Anterior cingulate cortex (tissue), 58 donors: ENCODE results near the gene PCP2.
A peak's percentile ranks its signal among the peaks of the same experiment; 100 is the strongest.

Experiments used
- DNase-seq, 58 donors: peaks; one replicate each; lab custom pipeline; 2025; lab: John Stamatoyannopoulos, UW

Gene PCP2

GRCh38 chr19:7641290-7642276, 8.1 kb upstream of the PCP2 start:
- DNase-seq, result no peak

DNA sequence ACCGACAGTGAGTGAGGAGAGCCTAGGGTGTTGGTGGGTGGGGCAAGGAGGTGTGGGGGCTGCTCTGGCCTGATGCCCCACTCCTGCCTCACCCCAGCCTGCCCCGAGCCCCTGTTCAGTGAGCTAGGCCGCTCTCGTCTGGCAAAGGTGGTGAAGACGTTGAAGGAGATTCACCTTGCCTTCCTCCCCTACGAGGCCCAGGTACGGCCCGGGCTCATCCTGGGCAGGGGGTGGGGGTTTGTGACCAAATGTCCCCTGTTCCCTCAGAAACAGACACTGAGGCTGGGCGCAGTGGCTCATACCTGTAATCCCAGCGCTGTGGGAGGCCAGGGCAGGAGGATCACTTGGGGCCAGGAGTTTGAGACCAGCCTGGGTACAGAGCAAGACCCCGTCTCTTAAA, 7.3 kb upstream of the PCP2 start:
- DNase-seq, result no peak

GRCh38 chr19:7639863-7640348, 6.4 kb upstream of the PCP2 start:
- no peak for DNase-seq

- no peak for DNase-seq
Measured at GRCh38 chr19:7638802-7639465, 5.4 kb upstream of the PCP2 start.

- peak in 2 of 58 donors; percentile 10 for DNase-seq
Measured at GRCh38 chr19:7637374-7638256, 4.1 kb upstream of the PCP2 start.

DNA sequence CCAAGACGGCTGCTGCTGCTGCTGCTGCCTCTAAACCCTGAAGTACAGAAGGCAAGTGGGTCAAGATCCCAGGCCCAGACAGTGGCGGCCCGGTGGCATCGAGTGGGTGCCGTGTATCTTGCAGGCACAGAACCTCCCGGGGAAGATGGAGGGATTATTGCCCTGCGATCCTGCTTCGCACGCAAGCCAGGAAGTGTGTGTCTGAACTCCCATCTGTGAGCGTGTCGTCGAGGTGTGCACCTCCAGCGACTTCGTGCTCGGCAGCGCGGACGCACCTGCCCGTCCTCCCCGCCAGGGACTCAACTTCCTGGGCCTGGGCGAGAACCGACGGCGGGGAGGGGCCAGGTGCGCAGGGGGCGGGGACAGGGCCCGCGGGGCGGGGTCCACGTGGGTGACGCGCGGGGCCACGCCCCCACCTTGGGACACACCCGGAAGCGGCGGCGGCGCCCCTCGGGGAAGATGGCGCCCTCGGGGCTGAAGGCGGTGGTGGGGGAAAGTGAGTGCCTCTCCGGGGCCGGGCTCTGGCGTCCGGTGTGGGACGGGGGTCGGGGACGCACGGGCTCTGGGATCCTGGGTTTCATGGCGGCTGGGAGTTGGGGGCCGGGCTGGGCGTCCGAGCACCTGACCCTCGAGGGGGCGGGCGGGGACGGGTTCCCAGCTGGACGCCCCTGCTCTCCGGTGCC, 3.3 kb upstream of the PCP2 start, which contains the start of gene STXBP2:
STXBP2 (plus strand) TSS at position 420 of the 683 bp plus-strand sequence; CDS start at position 460, 40 bp downstream.
- DNase-seq, result peak in 2 of 58 donors; percentile 11 to 30

GRCh38 chr19:7636317-7636690, 2.8 kb upstream of the PCP2 start:
- no peak for DNase-seq

DNA sequence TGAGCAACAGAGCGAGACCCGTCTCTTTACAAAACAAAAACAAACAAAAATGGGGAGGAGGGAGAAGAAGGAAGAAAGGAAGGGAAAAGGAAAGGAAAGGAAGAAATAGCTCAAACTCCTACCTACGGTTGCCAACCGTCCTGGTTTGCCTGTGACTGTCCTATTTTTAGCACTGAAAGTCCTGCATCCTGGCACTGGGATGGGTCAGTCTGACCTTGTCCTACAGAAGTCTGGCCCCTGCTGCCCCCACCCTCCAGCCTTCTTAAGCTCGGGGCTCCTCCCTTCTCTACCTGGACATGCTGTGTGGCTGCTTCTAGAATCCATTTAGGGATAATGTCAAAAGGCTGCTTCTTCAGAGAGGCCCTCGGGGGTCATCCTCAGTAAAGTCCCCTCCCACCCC, 2.2 kb upstream of the PCP2 start:
- DNase-seq, result no peak

DNA sequence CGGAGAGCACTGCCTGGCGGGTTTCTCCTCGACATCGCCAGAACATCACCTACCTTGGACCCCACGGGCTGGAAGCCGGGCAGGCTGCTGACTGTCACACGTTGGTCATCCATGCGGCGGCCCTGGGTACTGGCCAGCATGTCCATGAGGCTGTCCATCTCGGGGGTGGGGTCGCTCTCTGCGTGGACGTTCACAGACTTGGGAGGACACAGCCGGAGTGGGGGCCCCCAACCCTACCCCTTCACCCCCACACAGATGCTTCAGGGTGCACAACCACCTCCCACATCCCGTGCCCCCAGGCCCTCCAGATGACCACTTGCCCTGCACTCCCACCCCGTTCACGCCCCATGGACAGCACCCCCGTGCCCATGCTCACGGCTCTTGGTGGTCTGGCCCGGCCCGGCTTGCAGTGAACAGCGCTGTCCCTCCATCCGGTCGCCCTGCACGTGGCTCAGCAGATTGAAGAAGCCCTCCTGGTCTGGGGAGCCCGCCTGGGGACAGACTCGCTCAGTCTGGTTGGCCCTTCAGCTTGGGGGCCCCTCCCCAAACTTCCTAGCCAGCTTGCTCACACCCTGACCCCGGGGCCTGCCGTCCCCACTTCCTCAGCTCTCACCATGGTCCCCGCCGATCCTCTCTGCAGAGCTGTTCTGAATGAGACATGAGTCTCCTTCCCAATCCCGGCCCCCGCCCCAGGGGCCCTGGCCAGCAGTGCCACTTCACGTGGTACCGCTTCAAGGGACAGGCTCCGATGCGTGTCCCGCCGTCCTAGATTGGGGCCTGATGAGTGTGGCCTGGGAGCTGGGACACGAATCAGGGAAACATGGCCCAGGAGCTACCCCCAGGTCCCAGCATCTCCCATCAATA, 947 bp downstream of the PCP2 start:
- DNase-seq, result no peak

DNA sequence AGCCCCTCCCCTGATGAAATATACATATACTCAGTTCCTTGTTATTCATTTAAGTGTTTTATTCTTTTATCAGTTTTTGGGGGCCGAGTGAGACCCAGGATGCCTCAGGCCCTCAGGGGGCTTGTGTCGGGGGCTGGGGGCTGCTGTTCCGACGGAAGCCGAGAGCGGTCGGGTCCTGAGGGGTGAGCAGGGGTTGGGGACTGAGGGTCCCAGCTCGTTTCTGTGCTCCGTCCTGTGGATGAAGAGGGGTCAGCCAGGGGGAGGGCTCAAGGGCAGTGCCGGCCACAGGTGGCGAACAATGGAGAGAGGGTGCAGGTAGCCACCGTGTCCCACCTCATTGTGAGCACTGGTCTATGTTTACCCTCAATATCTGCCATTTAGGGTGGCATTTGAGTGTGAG, 1.9 kb downstream of the PCP2 start:
- no peak for DNase-seq

GRCh38 chr19:7629347-7630054, 4.0 kb downstream of the PCP2 start, which contains the start of the genes PET100 and XAB2:
Gene PET100, plus strand, starts transcription at chr19:7629793. Its CDS starts 41 bp downstream, at chr19:7629834.
Gene XAB2, minus strand, starts transcription at chr19:7629545. Its CDS starts 18 bp downstream, at chr19:7629527.
- DNase-seq, result peak; percentile 82 to 99 (median 96)

DNA sequence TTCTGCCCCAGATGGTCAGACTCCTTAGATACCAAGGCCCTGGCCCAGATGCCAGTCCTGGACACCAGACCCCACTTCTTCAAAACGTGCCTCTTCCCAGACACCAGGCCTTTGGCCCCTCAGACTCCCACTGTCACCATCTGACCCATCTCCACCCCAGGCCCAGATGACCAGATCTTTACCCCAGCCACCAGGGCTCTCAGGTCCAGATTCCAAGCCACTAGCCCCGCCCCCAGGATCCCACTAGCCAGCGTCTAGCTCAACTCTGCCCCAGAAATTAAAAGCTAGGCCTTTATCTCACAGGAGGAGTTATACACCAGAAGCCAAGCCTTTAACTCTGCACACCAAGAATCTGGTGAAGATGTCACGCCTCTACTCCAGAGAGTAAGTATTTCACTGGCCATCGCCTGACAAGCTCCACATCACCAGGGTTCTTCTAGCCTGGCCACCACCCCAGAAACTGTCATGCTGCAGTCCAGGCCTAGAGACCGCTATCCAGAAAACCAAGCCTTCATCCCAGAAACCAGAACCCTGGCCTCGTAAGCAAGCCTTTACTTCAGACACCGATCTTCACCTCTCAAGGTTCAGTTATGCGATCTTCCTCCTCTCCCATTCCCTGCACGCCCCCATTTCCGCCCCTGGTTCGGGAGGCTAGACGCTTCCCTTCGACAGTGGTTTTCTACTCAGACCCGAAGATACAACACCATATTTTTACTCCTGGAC, 4.8 kb downstream of the PCP2 start:
- no peak for DNase-seq

GRCh38 chr19:7627166-7627565, 6.4 kb downstream of the PCP2 start:
- DNase-seq, result no peak

DNA sequence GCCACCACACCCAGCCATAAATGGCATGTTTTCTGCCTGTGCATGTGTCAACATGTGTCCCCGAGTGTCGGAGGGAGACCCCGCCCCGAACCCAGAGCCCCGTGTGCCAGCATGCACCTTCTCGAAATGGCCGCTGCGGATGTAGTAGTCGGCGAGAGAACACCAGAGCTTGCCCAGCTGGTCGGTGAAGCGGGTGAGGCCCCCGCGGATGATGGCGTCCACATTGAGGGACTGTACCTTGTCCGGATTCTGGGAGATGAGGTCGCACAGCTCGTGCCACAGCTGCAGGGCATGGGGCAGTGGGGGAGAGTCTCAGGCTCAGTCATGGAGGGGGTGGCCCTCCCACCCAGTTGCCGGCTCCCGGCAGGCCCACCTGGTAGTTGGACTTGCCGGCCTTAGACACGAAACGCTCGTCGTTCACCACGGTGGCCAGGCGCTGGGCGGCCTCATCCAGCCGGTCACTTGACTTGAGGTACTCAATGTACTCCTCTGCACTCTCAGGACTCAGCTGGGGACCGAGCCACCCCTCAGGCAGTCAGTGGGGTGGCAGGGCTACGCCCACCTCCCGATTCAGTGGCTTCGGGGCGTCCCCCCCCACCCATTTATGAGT, 7.7 kb downstream of the PCP2 start:
- no peak for DNase-seq

GRCh38 chr19:7624810-7625209, 8.7 kb downstream of the PCP2 start:
- DNase-seq, result no peak

DNA sequence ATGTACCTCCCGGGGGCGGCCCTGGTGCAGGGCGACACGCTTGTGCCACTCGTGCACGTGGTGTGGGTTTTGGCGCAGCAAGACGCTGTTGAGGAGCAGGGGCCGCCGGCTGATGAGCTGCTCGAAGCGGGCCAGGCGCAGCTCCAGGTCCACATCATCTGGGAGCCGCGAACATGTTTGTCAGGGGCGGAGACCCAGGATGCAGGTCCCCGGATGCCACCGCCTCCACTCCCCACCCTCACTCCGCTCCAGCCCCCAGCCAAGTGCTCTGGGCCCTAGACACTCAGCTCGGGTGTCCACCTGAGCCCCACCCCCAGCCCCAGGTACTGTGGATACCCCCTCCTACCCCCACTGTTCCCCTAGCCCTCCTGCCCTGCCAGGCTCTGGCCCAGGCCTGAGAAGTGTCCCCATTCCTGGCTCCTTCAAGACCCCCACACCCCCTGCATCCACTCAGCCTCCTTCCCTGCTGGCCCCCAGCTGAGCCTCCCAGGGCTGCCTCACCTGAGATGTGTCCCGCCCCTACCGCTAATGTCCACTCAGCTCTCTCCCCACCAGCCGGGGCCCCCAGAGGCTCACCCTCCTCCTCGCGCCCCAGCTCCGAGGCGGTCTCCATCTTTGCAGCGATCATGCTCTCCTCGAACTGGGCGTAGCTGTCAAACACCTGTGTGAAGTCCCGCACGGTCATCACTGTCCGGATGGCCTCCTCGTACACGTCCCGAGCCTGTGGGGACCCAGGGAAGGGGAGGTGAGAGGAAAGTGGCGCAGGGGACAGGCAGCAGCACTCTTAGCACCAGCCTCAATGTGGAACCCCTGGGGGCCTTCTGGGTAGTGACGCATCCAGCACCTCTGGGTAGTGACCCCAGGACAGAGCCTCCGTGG, 9.6 kb downstream of the PCP2 start:
- DNase-seq, result no peak
